ENCODE data around the gene RGS6. TPM values are rescaled to one million over a fixed set of nuclear protein-coding genes. Genes with fewer than 3 reads are reported as not detected.

Gene RGS6
- total RNA-seq, 2 donors from 2014 or later: 1.4 to 4.7 TPM

GRCh38 chr14:72418806-72419205 is 486.6 kb downstream of the RGS6 start:
- H3K4me1 ChIP-seq (ENCODE audit: control insufficient read depth in 1 of 2, low read depth in 2 of 2): no peaks in the 10 kb centered on the region
- TF ChIP-seq CTCF (IDR thresholded peaks at IDR 0.05): no peak
- peaks cover 6% of the 10 kb centered on the region for H3K9me3 ChIP-seq
- ATAC-seq (ENCODE audit: insufficient number of reproducible peaks, low FRiP score, low read depth) (no peak), DNase-seq (ENCODE audit: low spot score) (no peak)
- no peaks in the 10 kb centered on the region for H3K27me3 ChIP-seq (replicated peaks; ENCODE audit: insufficient read depth)
- no peaks in the 10 kb centered on the region for H3K36me3 ChIP-seq
- H3K4me3 ChIP-seq: no peak overlapping the region
- no peak overlapping the region for H3K27ac ChIP-seq

GRCh38 chr14:72419226-72419775 is 487.1 kb downstream of the RGS6 start:
- no peak for TF ChIP-seq CTCF (IDR thresholded peaks at IDR 0.05)
- peaks cover 6% of the 10 kb centered on the region for H3K9me3 ChIP-seq
- DNase-seq (ENCODE audit: low spot score) (no peak), ATAC-seq (ENCODE audit: insufficient number of reproducible peaks, low FRiP score, low read depth) (no peak)
- H3K36me3 ChIP-seq: no peaks in the 10 kb centered on the region
- H3K4me3 ChIP-seq: no peak overlapping the region
- H3K27ac ChIP-seq: no peak overlapping the region
- no peaks in the 10 kb centered on the region for H3K4me1 ChIP-seq (ENCODE audit: control insufficient read depth in 1 of 2, low read depth in 2 of 2)
- H3K27me3 ChIP-seq (replicated peaks; ENCODE audit: insufficient read depth): no peaks in the 10 kb centered on the region

GRCh38 chr14:72420749-72421474 is 488.7 kb downstream of the RGS6 start:
- Histone ChIP-seq H3K4me1 (ENCODE audit: control insufficient read depth in 1 of 2, low read depth in 2 of 2) (no peaks in the 10 kb centered on the region), H3K4me3 (no peak overlapping the region), H3K9me3 (no peaks in the 10 kb centered on the region), H3K27ac (no peak overlapping the region), H3K36me3 (no peaks in the 10 kb centered on the region), H3K27me3 (replicated peaks; ENCODE audit: insufficient read depth) (no peaks in the 10 kb centered on the region)
- no peak for ATAC-seq (ENCODE audit: insufficient number of reproducible peaks, low FRiP score, low read depth)
- DNase-seq (ENCODE audit: low spot score): no peak
- TF ChIP-seq CTCF (IDR thresholded peaks at IDR 0.05): peak; percentile 81

- H3K27me3 ChIP-seq (replicated peaks; ENCODE audit: insufficient read depth): no peaks in the 10 kb centered on the region
- H3K9me3 ChIP-seq: no peaks in the 10 kb centered on the region
- DNase-seq (ENCODE audit: low spot score) (no peak), ATAC-seq (ENCODE audit: insufficient number of reproducible peaks, low FRiP score, low read depth) (no peak)
- H3K4me3 ChIP-seq: no peak overlapping the region
- no peaks in the 10 kb centered on the region for H3K36me3 ChIP-seq
- TF ChIP-seq CTCF (IDR thresholded peaks at IDR 0.05): no peak
- no peaks in the 10 kb centered on the region for H3K4me1 ChIP-seq (ENCODE audit: control insufficient read depth in 1 of 2, low read depth in 2 of 2)
- H3K27ac ChIP-seq: no peak overlapping the region
Measured at GRCh38 chr14:72423957-72424356, 491.7 kb downstream of the RGS6 start.

GRCh38 chr14:72430457-72430856 is 498.2 kb downstream of the RGS6 start:
- Histone ChIP-seq H3K27ac (no peak overlapping the region), H3K4me1 (ENCODE audit: control insufficient read depth in 1 of 2, low read depth in 2 of 2) (no peaks in the 10 kb centered on the region), H3K27me3 (replicated peaks; ENCODE audit: insufficient read depth) (no peaks in the 10 kb centered on the region), H3K9me3 (no peaks in the 10 kb centered on the region), H3K36me3 (no peaks in the 10 kb centered on the region), H3K4me3 (no peak overlapping the region)
- no peak for TF ChIP-seq CTCF (IDR thresholded peaks at IDR 0.05)
- ATAC-seq (ENCODE audit: insufficient number of reproducible peaks, low FRiP score, low read depth): no peak
- DNase-seq (ENCODE audit: low spot score): no peak
